Prostate gland (tissue), 2 donors: Measurements from ENCODE around the gene RBFOX1. TPM values are rescaled to one million over a fixed set of nuclear protein-coding genes. Genes with fewer than 3 reads are reported as not detected.

Experiments used
- DNase-seq: peaks from one replicate; pipeline ENCODE4 v3.0.0-alpha.2; 2019; ENCODE audit warnings: low spot score
- H3K27ac ChIP-seq, 2 donors: fragments of 200-600 bp; sonication (generic); 2 replicates each; pipeline ENCODE4 v1.5.1; 2017 to 2019
- H3K27me3 ChIP-seq: fragments of 200-600 bp; sonication (generic); replicated peaks from 2 replicates; pipeline ENCODE4 v1.5.1; 2019; ENCODE audit not compliant: insufficient read depth
- H3K36me3 ChIP-seq, 2 donors: fragments of 200-600 bp; sonication (generic); 1 replicate in 1 of 2; 2 replicates in 1 of 2; pipeline versions ENCODE4 v1.5.1 to v1.8.1; 2017 to 2019
- H3K4me1 ChIP-seq: fragments of 200-600 bp; sonication (generic); replicated peaks from 2 replicates; pipeline ENCODE4 v1.5.1; 2019
- H3K4me3 ChIP-seq, 2 donors: fragments of 200-600 bp; sonication (generic); 2 replicates each; pipeline ENCODE4 v1.5.1; 2017 to 2019
- H3K9me3 ChIP-seq: fragments of 200-600 bp; sonication (generic); 2 replicates; pipeline ENCODE4 v1.5.1; 2017
- POLR2A ChIP-seq: fragments of 450-650 bp; IDR thresholded peaks from one replicate; pipeline ENCODE4 v1.6.1; 2016; ENCODE audit warnings: antibody characterized with exemption, mild to moderate bottlenecking
- POLR2AphosphoS5 ChIP-seq: sonication (generic); formaldehyde crosslinking; IDR thresholded peaks from one replicate; pipeline ENCODE4 v1.6.1; 2017; ENCODE audit warnings: antibody characterized with exemption
- WGBS: methylation state at CpG from one replicate; pipeline ENCODE4 v1.1.5; 2018; 5-methylcytosine and 5-hydroxymethylcytosine counted together
- intact Hi-C: fragments of 100-400 bp; cut with DNase I; formaldehyde crosslinking; loops from one replicate; pipeline ENCODE4 v1.14.2; 2022
- total RNA-seq, 2 donors: library from RNA; depleted of rRNA; stranded (reverse); fragments of >200 nt; gene quantifications; one replicate each; pipeline ENCODE4 v1.1.0, GENCODE V29; 2016
- TF ChIP-seq, protein P1 (sequence below), 4 experiments: fragments of 200-600 bp in 2 of 4; fragments of 450-650 bp in 2 of 4; sonication (generic) in 2 of 4; IDR thresholded peaks; 1 replicate in 3 of 4; 2 replicates in 1 of 4; pipeline ENCODE4 v1.5.1; 2016 to 2019; ENCODE audit warnings: antibody characterized with exemption in 4 of 4, mild to moderate bottlenecking in 2 of 4, moderate library complexity in 2 of 4

Gene RBFOX1
- total RNA-seq, 2 donors from 2014 or later = 1.3 to 1.5 TPM

DNA sequence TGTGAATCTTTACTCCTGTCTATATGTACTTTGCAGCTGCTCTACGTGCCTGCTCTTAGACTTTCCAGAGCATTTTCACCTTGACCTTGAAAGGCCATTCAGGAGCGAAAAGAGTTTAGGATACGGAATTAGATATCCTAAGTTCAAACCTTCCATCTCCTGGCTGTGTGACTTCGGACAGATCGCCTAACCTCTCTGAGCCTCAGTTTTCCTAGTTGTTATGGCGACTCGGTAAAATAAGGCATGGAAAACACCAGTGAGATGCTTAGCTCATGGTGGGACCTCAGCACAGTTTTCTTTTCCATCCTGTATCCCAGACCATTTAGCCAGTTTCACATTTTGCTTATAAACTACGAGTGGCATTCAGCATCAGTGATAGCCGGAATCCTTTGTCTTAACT is 233.7 kb downstream of the RBFOX1 start:
- intact Hi-C loops = no loop called here
- Histone ChIP-seq H3K4me1 (no peaks in the 10 kb centered on the region), H3K9me3 (no peaks in the 10 kb centered on the region), H3K27me3 (no peaks in the 10 kb centered on the region), H3K36me3 (no peaks in the 10 kb centered on the region), H3K4me3 (no peak overlapping the region), H3K27ac (no peak overlapping the region)
- TF ChIP-seq, protein P1, sequence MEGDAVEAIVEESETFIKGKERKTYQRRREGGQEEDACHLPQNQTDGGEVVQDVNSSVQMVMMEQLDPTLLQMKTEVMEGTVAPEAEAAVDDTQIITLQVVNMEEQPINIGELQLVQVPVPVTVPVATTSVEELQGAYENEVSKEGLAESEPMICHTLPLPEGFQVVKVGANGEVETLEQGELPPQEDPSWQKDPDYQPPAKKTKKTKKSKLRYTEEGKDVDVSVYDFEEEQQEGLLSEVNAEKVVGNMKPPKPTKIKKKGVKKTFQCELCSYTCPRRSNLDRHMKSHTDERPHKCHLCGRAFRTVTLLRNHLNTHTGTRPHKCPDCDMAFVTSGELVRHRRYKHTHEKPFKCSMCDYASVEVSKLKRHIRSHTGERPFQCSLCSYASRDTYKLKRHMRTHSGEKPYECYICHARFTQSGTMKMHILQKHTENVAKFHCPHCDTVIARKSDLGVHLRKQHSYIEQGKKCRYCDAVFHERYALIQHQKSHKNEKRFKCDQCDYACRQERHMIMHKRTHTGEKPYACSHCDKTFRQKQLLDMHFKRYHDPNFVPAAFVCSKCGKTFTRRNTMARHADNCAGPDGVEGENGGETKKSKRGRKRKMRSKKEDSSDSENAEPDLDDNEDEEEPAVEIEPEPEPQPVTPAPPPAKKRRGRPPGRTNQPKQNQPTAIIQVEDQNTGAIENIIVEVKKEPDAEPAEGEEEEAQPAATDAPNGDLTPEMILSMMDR (IDR thresholded peaks at IDR 0.05) = no peak
- no peak for TF ChIP-seq POLR2A
- TF ChIP-seq POLR2AphosphoS5 = no peak
- 82% methylated on average over 9 of the region's 9 CpGs for WGBS
- DNase-seq = no peak

- no peak for TF ChIP-seq POLR2AphosphoS5
- no peak for TF ChIP-seq POLR2A
- TF ChIP-seq, protein P1 (IDR thresholded peaks at IDR 0.05) = no peak
- Histone ChIP-seq H3K27me3 (no peaks in the 10 kb centered on the region), H3K4me3 (no peak overlapping the region), H3K27ac (no peak overlapping the region), H3K36me3 (no peaks in the 10 kb centered on the region), H3K9me3 (no peaks in the 10 kb centered on the region), H3K4me1 (no peaks in the 10 kb centered on the region)
- intact Hi-C loops = no loop called here
- DNase-seq = no peak
- 77% methylated on average over 10 of the region's 10 CpGs for WGBS
Observed at GRCh38 chr16:7571366-7571765, 238.7 kb downstream of the RBFOX1 start.

DNA sequence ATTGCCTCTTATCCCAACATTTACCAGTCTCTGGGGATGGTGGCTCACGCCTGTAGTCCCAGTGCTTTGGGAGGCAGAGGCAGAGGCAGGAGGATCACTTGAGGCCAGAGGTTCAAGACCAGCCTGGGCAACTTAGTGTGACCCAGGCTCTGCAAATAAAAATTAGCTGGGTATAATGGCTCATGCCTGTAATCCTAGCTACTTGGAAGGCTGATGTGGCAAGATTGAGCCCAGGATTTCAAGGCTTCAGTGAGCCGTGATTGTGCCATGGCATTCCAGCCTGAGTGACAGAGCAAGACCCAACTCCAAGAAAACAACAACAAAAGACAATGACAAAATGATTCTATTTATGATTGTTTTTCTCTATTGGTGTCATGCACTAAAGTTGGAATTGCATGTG is 244.9 kb downstream of the RBFOX1 start:
- TF ChIP-seq, protein P1 (IDR thresholded peaks at IDR 0.05) = no peak
- no peak for TF ChIP-seq POLR2AphosphoS5
- TF ChIP-seq POLR2A = no peak
- Histone ChIP-seq H3K9me3 (no peaks in the 10 kb centered on the region), H3K27me3 (no peaks in the 10 kb centered on the region), H3K4me1 (no peaks in the 10 kb centered on the region), H3K27ac (no peak overlapping the region), H3K4me3 (no peak overlapping the region), H3K36me3 (no peaks in the 10 kb centered on the region)
- WGBS = 76% methylated on average over 2 of the region's 2 CpGs
- no peak for DNase-seq
- intact Hi-C loops = no loop called here

- H3K4me1 ChIP-seq = no peaks in the 10 kb centered on the region
- 95% methylated on average over 8 of the region's 8 CpGs for WGBS
- H3K4me3 ChIP-seq = no peak overlapping the region
- H3K36me3 ChIP-seq = no peaks in the 10 kb centered on the region
- H3K27me3 ChIP-seq = no peaks in the 10 kb centered on the region
- H3K9me3 ChIP-seq = no peaks in the 10 kb centered on the region
- TF ChIP-seq POLR2A (no peak), POLR2AphosphoS5 (no peak)
- TF ChIP-seq, protein P1 (IDR thresholded peaks at IDR 0.05) = no peak
- DNase-seq = no peak
- intact Hi-C loops = no loop called here
- H3K27ac ChIP-seq = no peak overlapping the region
Observed at GRCh38 chr16:7579454-7579853, 246.8 kb downstream of the RBFOX1 start.

DNA sequence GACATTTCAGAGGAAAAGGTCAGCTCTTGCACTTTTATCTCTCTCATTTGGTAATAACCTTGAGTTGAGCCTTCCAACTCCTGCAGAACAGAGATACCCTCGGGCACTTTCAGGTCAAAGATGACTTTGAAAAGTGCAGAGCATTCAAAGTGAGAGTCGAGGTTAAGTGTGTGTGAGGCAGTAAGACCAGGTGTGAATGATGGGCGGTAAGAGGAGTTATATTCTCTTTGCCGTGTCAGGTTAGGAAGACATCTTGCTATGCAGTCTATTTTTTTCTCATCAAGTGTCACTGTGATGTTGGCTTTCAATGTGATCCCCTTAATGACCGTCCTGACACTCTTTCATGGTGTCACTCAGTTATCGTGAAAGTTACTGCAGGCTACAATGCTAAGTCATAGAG is 248.5 kb downstream of the RBFOX1 start:
- Histone ChIP-seq H3K4me3 (no peak overlapping the region), H3K9me3 (no peaks in the 10 kb centered on the region), H3K4me1 (no peaks in the 10 kb centered on the region), H3K27me3 (no peaks in the 10 kb centered on the region), H3K36me3 (no peaks in the 10 kb centered on the region), H3K27ac (no peak overlapping the region)
- 88% methylated on average over 6 of the region's 6 CpGs for WGBS
- no peak for TF ChIP-seq POLR2A
- TF ChIP-seq POLR2AphosphoS5 = no peak
- TF ChIP-seq, protein P1 (IDR thresholded peaks at IDR 0.05) = no peak
- no peak for DNase-seq
- intact Hi-C loops = no loop called here
